Right lobe of liver (tissue), 4 donors: ENCODE measurements around the gene CCDC158.

ENCODE experiments used
- POLR2A ChIP-seq: fragments of 450-650 bp; IDR thresholded peaks from one replicate; pipeline ENCODE4 v1.6.1; 2017; ENCODE audit warnings: antibody characterized with exemption, mild to moderate bottlenecking
- TF ChIP-seq, protein P1 (sequence below), 4 donors: fragments of 200-600 bp in 3 of 4; fragments of 450-650 bp in 1 of 4; IDR thresholded peaks; one replicate each; pipeline versions ENCODE4 v1.5.1 to v1.8.0; 2016 to 2022; ENCODE audit warnings: antibody characterized with exemption in 4 of 4, mild to moderate bottlenecking in 2 of 4
- donor health status: DM: no; HTN: no; CAD: no.
- donor health status: DM: no; HTN: no; CAD: no.
- donor health status: DM: no; HTN: yes; CAD: no.

DNA sequence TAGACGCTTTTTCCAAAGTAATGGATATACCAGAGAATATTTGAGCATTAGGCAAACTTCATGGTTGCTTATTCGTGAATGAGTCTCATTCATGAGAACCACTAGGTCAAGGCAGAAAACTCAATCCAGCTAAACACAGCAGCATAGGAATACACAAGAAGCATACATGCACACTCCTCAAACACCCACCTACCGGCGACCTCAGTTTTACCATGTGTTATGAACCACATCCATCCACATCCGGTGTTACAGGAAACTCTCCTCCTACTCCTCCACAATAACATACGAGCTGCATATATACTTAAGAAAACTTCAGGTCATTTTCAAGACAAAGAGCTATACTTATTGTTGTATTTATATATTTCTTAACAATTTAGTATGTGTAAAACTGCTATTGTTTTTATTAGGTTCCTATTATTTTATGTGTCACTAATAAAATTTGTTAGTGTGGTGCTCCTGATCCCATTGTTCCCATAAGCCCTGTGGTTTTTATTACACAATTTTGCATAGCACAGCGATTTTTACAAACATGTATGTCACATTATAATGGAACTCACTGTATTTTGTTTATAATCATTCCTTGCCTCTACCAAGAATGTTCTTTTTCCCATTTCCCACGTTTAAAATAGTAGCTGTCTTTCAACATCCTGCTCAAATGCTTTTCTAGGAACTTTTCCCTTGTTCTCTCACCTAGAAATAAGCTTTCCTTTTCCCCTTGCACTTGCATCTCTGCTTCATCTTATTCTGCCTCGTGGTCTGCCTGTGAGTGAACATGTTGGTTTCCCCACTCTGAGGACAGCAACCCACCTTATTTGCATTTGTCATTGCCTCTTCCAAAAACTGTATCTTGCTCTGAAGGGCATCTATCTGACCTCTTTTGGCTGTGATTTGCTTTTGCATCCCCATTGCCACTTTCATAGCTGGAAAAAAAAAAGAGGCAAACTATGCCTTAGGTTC, 66.1 kb downstream of the CCDC158 start:
- TF ChIP-seq, protein P1, sequence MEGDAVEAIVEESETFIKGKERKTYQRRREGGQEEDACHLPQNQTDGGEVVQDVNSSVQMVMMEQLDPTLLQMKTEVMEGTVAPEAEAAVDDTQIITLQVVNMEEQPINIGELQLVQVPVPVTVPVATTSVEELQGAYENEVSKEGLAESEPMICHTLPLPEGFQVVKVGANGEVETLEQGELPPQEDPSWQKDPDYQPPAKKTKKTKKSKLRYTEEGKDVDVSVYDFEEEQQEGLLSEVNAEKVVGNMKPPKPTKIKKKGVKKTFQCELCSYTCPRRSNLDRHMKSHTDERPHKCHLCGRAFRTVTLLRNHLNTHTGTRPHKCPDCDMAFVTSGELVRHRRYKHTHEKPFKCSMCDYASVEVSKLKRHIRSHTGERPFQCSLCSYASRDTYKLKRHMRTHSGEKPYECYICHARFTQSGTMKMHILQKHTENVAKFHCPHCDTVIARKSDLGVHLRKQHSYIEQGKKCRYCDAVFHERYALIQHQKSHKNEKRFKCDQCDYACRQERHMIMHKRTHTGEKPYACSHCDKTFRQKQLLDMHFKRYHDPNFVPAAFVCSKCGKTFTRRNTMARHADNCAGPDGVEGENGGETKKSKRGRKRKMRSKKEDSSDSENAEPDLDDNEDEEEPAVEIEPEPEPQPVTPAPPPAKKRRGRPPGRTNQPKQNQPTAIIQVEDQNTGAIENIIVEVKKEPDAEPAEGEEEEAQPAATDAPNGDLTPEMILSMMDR (IDR thresholded peaks at IDR 0.05): no peak
- no peak for TF ChIP-seq POLR2A
